ENCODE measurements around the gene SLC25A20. TPM values are rescaled to one million over a fixed set of nuclear protein-coding genes. Genes with fewer than 3 reads are reported as not detected.

The SLC25A20 gene
- total RNA-seq (2022; extraction: Qiagen RNA extraction; ENCODE audit: low read depth): 9.9 to 11.8 TPM (median 10.8 TPM) in 5 replicates

GRCh38 chr3:48898383-48899234, at the start of gene SLC25A20:
Gene SLC25A20 (minus strand): TSS chr3:48898882. CDS start chr3:48898794, 88 bp downstream.

GRCh38 chr3:48918388-48919214, 19.9 kb upstream of the SLC25A20 start, which contains the start of gene ARIH2:
Gene ARIH2 (plus strand): TSS chr3:48918842. CDS start chr3:48927559, 8,717 bp downstream.

GRCh38 chr3:48847504-48848423, 50.9 kb downstream of the SLC25A20 start, which contains the start of gene PRKAR2A:
Gene PRKAR2A (minus strand): TSS chr3:48847874. CDS start chr3:48847596, 278 bp downstream.

Other genes with a start within 250 kb of the SLC25A20 start
- gene CELSR3, start 236.0 kb downstream of the SLC25A20 start, total RNA-seq (2022; extraction: Qiagen RNA extraction; ENCODE audit: low read depth): 3.0 to 5.4 TPM (median 4.7 TPM) in 5 replicates
- gene NCKIPSD, start 213.0 kb downstream of the SLC25A20 start, total RNA-seq (2022; extraction: Qiagen RNA extraction; ENCODE audit: low read depth): 8.2 to 10.9 TPM (median 9.0 TPM) in 5 replicates
- gene IP6K2, start 181.7 kb downstream of the SLC25A20 start, total RNA-seq (2022; extraction: Qiagen RNA extraction; ENCODE audit: low read depth): 45.3 to 52.3 TPM (median 48.9 TPM) in 5 replicates
- 15.5 to 19.3 TPM (median 17.9 TPM) in 5 replicates for gene PRKAR2A, start 51.0 kb downstream of the SLC25A20 start, total RNA-seq (2022; extraction: Qiagen RNA extraction; ENCODE audit: low read depth)
- gene ARIH2, start 20.0 kb upstream of the SLC25A20 start, total RNA-seq (2022; extraction: Qiagen RNA extraction; ENCODE audit: low read depth): 58.2 to 64.1 TPM (median 62.6 TPM) in 5 replicates
- 11.7 to 19.5 TPM (median 18.6 TPM) in 5 replicates for gene P4HTM, start 91.4 kb upstream of the SLC25A20 start, total RNA-seq (2022; extraction: Qiagen RNA extraction; ENCODE audit: low read depth)
- gene WDR6, start 108.5 kb upstream of the SLC25A20 start, total RNA-seq (2022; extraction: Qiagen RNA extraction; ENCODE audit: low read depth): 68.1 to 80.6 TPM (median 71.0 TPM) in 5 replicates
- 16.7 to 25.0 TPM (median 24.7 TPM) in 5 replicates for gene DALRD3, start 119.7 kb upstream of the SLC25A20 start, total RNA-seq (2022; extraction: Qiagen RNA extraction; ENCODE audit: low read depth)
- 50.1 to 90.6 TPM (median 82.5 TPM) in 5 replicates for gene NDUFAF3, start 123.2 kb upstream of the SLC25A20 start, total RNA-seq (2022; extraction: Qiagen RNA extraction; ENCODE audit: low read depth)
- gene IMPDH2, start 130.5 kb upstream of the SLC25A20 start, total RNA-seq (2022; extraction: Qiagen RNA extraction; ENCODE audit: low read depth): 154 to 174 TPM (median 168 TPM) in 5 replicates
- 37.3 to 42.6 TPM (median 38.8 TPM) in 5 replicates for gene QRICH1, start 195.2 kb upstream of the SLC25A20 start, total RNA-seq (2022; extraction: Qiagen RNA extraction; ENCODE audit: low read depth)
- gene QARS1, start 205.9 kb upstream of the SLC25A20 start, total RNA-seq (2022; extraction: Qiagen RNA extraction; ENCODE audit: low read depth): 124 to 161 TPM (median 149 TPM) in 5 replicates
- 20.0 to 26.9 TPM (median 23.7 TPM) in 5 replicates for gene USP19, start 221.9 kb upstream of the SLC25A20 start, total RNA-seq (2022; extraction: Qiagen RNA extraction; ENCODE audit: low read depth)
- gene LAMB2, start 234.2 kb upstream of the SLC25A20 start, total RNA-seq (2022; extraction: Qiagen RNA extraction; ENCODE audit: low read depth): 75.5 to 100.0 TPM (median 84.8 TPM) in 5 replicates

All from A549 treated with CpdA at 1 μM for 4 hours (cell line).